IMR-90 (cell line): Measurements from ENCODE around the gene OPCML. TPM values are rescaled to one million over a fixed set of nuclear protein-coding genes. Genes with fewer than 3 reads are reported as not detected.

Source experiments
- ATAC-seq: fragments of 200-7000 bp; cut with Tn5 transposase; 2 replicates; pipeline ENCODE4 v1.9.1; 2020; ENCODE audit warnings: low read depth, mild to moderate bottlenecking, moderate library complexity
- BruUV-seq: library from RNA; stranded (reverse); fragments of 400-500 nt; replicated peaks from 2 replicates; lab custom pipeline; 2021; lab: Mats Ljungman, UMichigan
- CTCF ChIA-PET: fragments of 300-600 bp; formaldehyde crosslinking; extraction: SDS; loops from one replicate; lab custom pipeline; 2021; ENCODE audit warnings: antibody characterized with exemption; lab: Yijun Ruan, JAX
- POLR2A ChIA-PET: fragments of 300-600 bp; sonication (Branson Sonifier 250); formaldehyde crosslinking; loops from one replicate; lab custom pipeline; 2022; ENCODE audit warnings: antibody characterized with exemption; ENCODE audit not compliant: unreplicated experiment; lab: Charles Lee
- DNase-seq: peaks from one replicate; pipeline ENCODE4 v3.0.0; 2013
- H2AFZ ChIP-seq: replicated peaks from 2 replicates; pipeline ENCODE3; 2013; ENCODE audit warnings: low read length, mild to moderate bottlenecking; ENCODE audit not compliant: poor library complexity
- H2AK5ac ChIP-seq: 2 replicates; pipeline ENCODE4 v1.6.1; 2013; ENCODE audit warnings: low read depth, low read length, inconsistent platforms
- H2AK9ac ChIP-seq: replicated peaks from 2 replicates; pipeline ENCODE3; 2013; ENCODE audit warnings: mild to moderate bottlenecking, low read depth, low read length, moderate library complexity; ENCODE audit not compliant: poor library complexity
- H2BK120ac ChIP-seq: 2 replicates; pipeline ENCODE4 v1.6.1; 2013; ENCODE audit warnings: low read depth, low read length, inconsistent platforms
- H2BK15ac ChIP-seq: 3 replicates; pipeline ENCODE4 v1.6.1; 2013; ENCODE audit warnings: low read depth, low read length, inconsistent platforms
- H2BK20ac ChIP-seq: 2 replicates; pipeline ENCODE4 v1.6.1; 2013; ENCODE audit warnings: low read depth, mild to moderate bottlenecking, inconsistent platforms, low read length, moderate library complexity
- H2BK5ac ChIP-seq: 2 replicates; pipeline ENCODE4 v1.6.1; 2013; ENCODE audit warnings: mild to moderate bottlenecking, low read depth, low read length, inconsistent platforms; ENCODE audit not compliant: poor library complexity, severe bottlenecking
- H3K14ac ChIP-seq: replicated peaks from 2 replicates; pipeline ENCODE4 v1.6.1; 2013; ENCODE audit warnings: low read depth, low read length, inconsistent platforms
- H3K18ac ChIP-seq: 2 replicates; pipeline ENCODE4 v1.6.1; 2013; ENCODE audit warnings: low read depth, low read length, control low read depth
- H3K23ac ChIP-seq: 2 replicates; pipeline ENCODE4 v1.6.1; 2013; ENCODE audit warnings: low read depth, low read length, inconsistent platforms
- H3K27ac ChIP-seq: 2 replicates; pipeline ENCODE4 v1.5.1; 2013; ENCODE audit warnings: mild to moderate bottlenecking, control low read depth, low read length; ENCODE audit not compliant: insufficient read depth
- H3K27me3 ChIP-seq: 2 replicates; pipeline ENCODE4 v1.6.1; 2013; ENCODE audit warnings: low read length; ENCODE audit not compliant: control insufficient read depth, insufficient read depth
- H3K36me3 ChIP-seq: 2 replicates; pipeline ENCODE4 v1.6.1; 2013; ENCODE audit warnings: low read length, mixed read lengths; ENCODE audit not compliant: control insufficient read depth, insufficient read depth
- H3K4ac ChIP-seq: 2 replicates; pipeline ENCODE4 v1.6.1; 2013; ENCODE audit warnings: low read depth, low read length, inconsistent platforms
- H3K4me1 ChIP-seq: 2 replicates; pipeline ENCODE4 v1.6.1; 2013; ENCODE audit warnings: low read length, mixed read lengths; ENCODE audit not compliant: control insufficient read depth, insufficient read depth
- H3K4me2 ChIP-seq: 2 replicates; pipeline ENCODE4 v1.6.1; 2013; ENCODE audit warnings: low read depth, mild to moderate bottlenecking, control low read depth, low read length, moderate library complexity
- H3K4me3 ChIP-seq: 2 replicates; pipeline ENCODE4 v1.5.1; 2013; ENCODE audit warnings: low read depth, mild to moderate bottlenecking, control low read depth, low read length, moderate library complexity; ENCODE audit not compliant: insufficient read depth
- H3K56ac ChIP-seq: 2 replicates; pipeline ENCODE4 v1.6.1; 2013; ENCODE audit warnings: low read length, inconsistent platforms; ENCODE audit not compliant: insufficient read depth; ENCODE audit errors: extremely low read depth
- H3K79me1 ChIP-seq, 2 experiments: 2 replicates each; pipeline ENCODE4 v1.6.1; 2013; ENCODE audit warnings: low read length in 2 of 2, inconsistent platforms in 1 of 2, low read depth in 1 of 2
- H3K9ac ChIP-seq: 2 replicates; pipeline ENCODE4 v1.6.1; 2013; ENCODE audit warnings: low read depth, low read length, control low read depth
- H3K9me1 ChIP-seq: 2 replicates; pipeline ENCODE4 v1.6.1; 2013; ENCODE audit warnings: low read length, inconsistent platforms; ENCODE audit not compliant: insufficient read depth
- H3K9me3 ChIP-seq: 2 replicates; pipeline ENCODE4 v1.6.1; 2013; ENCODE audit warnings: low read length; ENCODE audit not compliant: control insufficient read depth, insufficient read depth
- H4K20me1 ChIP-seq: 2 replicates; pipeline ENCODE4 v1.6.1; 2013; ENCODE audit warnings: low read length, inconsistent platforms; ENCODE audit not compliant: insufficient read depth
- H4K5ac ChIP-seq: 2 replicates; pipeline ENCODE4 v1.6.1; 2013; ENCODE audit warnings: mild to moderate bottlenecking, low read depth, low read length, control low read depth
- H4K8ac ChIP-seq, 2 experiments: 2 replicates each; pipeline ENCODE4 v1.6.1; 2013; ENCODE audit warnings: low read depth in 2 of 2, low read length in 2 of 2, control low read depth in 1 of 2, inconsistent platforms in 1 of 2
- H4K91ac ChIP-seq: 2 replicates; pipeline ENCODE4 v1.6.1; 2013; ENCODE audit warnings: low read depth, low read length, inconsistent platforms; ENCODE audit not compliant: insufficient read depth
- CTCF ChIP-seq: conservative IDR thresholded peaks from 2 replicates; pipeline ENCODE4 v1.5.1; 2012; ENCODE audit warnings: mild to moderate bottlenecking, low read depth, low read length, improper control_type of control experiment
- FOS ChIP-seq: fragments of 150-350 bp; IDR thresholded peaks from 2 replicates; pipeline ENCODE4 v1.6.1; 2016; ENCODE audit warnings: low read depth, low read length
- MAZ ChIP-seq: IDR thresholded peaks from 2 replicates; pipeline ENCODE4 v1.6.1; 2012; ENCODE audit warnings: low read depth, mild to moderate bottlenecking, low read length, improper control_type of control experiment, moderate library complexity, borderline replicate concordance
- MXI1 ChIP-seq: IDR thresholded peaks from 2 replicates; pipeline ENCODE4 v1.6.1; 2012; ENCODE audit warnings: low read depth, mild to moderate bottlenecking, low read length, moderate library complexity, borderline replicate concordance
- WGBS, 2 experiments: methylation state at CpG; one replicate each; pipeline versions ENCODE4 v1.1.5 to v1.1.7; 2013; ENCODE audit warnings: missing lambda C conversion rate in 2 of 2; ENCODE audit not compliant: insufficient read length in 1 of 2; ENCODE audit errors: extremely low coverage in 2 of 2; 5-methylcytosine and 5-hydroxymethylcytosine counted together
- dilution Hi-C: fragments of 300-500 bp; cut with HindIII; formaldehyde crosslinking; loops from one replicate; pipeline ENCODE4 v1.14.3; 2018; ENCODE audit warnings: low sequenced_read_pairs; ENCODE audit not compliant: unreplicated experiment
- in situ Hi-C: fragments of 300-500 bp; cut with MboI; formaldehyde crosslinking; loops from 3 replicates; pipeline ENCODE4 v1.14.3; 2019; ENCODE audit warnings: low sequenced_read_pairs, inconsistent platforms, mixed read lengths
- intact Hi-C: fragments of 100-400 bp; cut with micrococcal nuclease; formaldehyde crosslinking; loops from 2 replicates; pipeline ENCODE4 v1.10.0; 2022
- polyA plus RNA-seq, 3 experiments: library from polyadenylated mRNA; depleted of rRNA; stranded (reverse); fragments of >200 nt; gene quantifications; 2 replicates each; pipeline ENCODE4 v1.2.3, GENCODE V29; 2012; ENCODE audit warnings: low replicate concordance in 1 of 3
- total RNA-seq: library from RNA; depleted of rRNA; stranded (reverse); fragments of >200 nt; gene quantifications from 2 replicates; pipeline ENCODE4 v1.2.3, GENCODE V29; 2012
- TF ChIP-seq, protein P1 (sequence below): fragments of 150-350 bp; IDR thresholded peaks from 2 replicates; pipeline ENCODE4 v1.6.1; 2016; ENCODE audit warnings: low read depth, mild to moderate bottlenecking, low read length, moderate library complexity, borderline replicate concordance

The OPCML gene
- total and polyA plus RNA-seq, 2 of the 4 experiments (the other 2 are of a cell fraction), result under 0.01 to 2.6 TPM

DNA sequence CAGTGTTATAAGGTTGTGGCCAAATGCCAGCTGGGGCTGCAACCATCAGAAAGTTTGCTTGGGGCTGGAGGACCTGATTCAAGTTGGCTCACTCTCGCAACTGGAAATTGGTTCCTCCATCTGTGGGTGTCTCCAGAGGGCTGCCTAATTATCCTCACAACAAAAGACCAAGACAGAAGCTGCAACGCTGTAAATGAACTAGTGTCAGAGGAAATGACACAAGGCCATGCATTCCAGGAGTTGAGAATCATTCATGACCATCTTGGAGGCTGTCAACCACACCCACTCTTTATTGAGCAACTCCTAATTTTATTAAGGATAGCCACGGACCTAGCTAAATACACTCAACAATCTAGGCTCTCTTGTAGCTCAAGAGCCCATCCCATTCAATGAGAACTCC, 1060.8 kb downstream of the OPCML start:
- no peak overlapping the region for H2BK5ac ChIP-seq
- no peak overlapping the region for H3K56ac ChIP-seq
- no peaks in the 10 kb centered on the region for H3K9me1 ChIP-seq
- no peaks in the 10 kb centered on the region for H3K9me3 ChIP-seq
- H3K14ac ChIP-seq, result no peak overlapping the region
- H3K4me1 ChIP-seq, result no peaks in the 10 kb centered on the region
- H3K79me1 ChIP-seq, result no peaks in the 10 kb centered on the region
- no peak overlapping the region for H4K91ac ChIP-seq
- H2AFZ ChIP-seq, result no peak overlapping the region
- no peak for ATAC-seq
- intact Hi-C loops, result no loop called here
- in situ Hi-C loops, result no loop called here
- H3K27ac ChIP-seq, result no peak overlapping the region
- H4K20me1 ChIP-seq, result no peaks in the 10 kb centered on the region
- no peak for DNase-seq
- H3K27me3 ChIP-seq, result no peaks in the 10 kb centered on the region
- TF ChIP-seq MXI1 (no peak), CTCF (no peak), MAZ (no peak), FOS (no peak)
- TF ChIP-seq, protein P1, sequence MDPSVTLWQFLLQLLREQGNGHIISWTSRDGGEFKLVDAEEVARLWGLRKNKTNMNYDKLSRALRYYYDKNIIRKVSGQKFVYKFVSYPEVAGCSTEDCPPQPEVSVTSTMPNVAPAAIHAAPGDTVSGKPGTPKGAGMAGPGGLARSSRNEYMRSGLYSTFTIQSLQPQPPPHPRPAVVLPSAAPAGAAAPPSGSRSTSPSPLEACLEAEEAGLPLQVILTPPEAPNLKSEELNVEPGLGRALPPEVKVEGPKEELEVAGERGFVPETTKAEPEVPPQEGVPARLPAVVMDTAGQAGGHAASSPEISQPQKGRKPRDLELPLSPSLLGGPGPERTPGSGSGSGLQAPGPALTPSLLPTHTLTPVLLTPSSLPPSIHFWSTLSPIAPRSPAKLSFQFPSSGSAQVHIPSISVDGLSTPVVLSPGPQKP, result no peak
- no peaks in the 10 kb centered on the region for H3K36me3 ChIP-seq
- H2AK9ac ChIP-seq, result no peak overlapping the region
- no peak overlapping the region for H3K18ac ChIP-seq
- no peak overlapping the region for H3K9ac ChIP-seq
- H2BK20ac ChIP-seq, result no peak overlapping the region
- no peak overlapping the region for H2BK120ac ChIP-seq
- no peak overlapping the region for H3K23ac ChIP-seq
- ChIA-PET POLR2A (no interaction called here), CTCF (no interaction called here)
- no peak overlapping the region for H3K4ac ChIP-seq
- H3K4me2 ChIP-seq, result no peak overlapping the region
- H3K4me3 ChIP-seq, result no peak overlapping the region
- no peak overlapping the region for H2AK5ac ChIP-seq
- H2BK15ac ChIP-seq, result no peak overlapping the region
- dilution Hi-C loops, result no loop called here
- H4K8ac ChIP-seq, result no peak overlapping the region
- no TSS peak for BruUV-seq
- no CpG with 5 or more reads among the region's 3 CpGs for WGBS, 2 experiments
- H4K5ac ChIP-seq, result no peak overlapping the region
